ENCODE results near the gene PHPT1.

- no peak for TF ChIP-seq CTCF (conservative IDR thresholded peaks at IDR 0.05; ENCODE audit: low read depth, low read length)
- TF ChIP-seq EZH2 (IDR thresholded peaks at IDR 0.05; ENCODE audit: borderline replicate concordance, low read depth, low read length, poor library complexity, severe bottlenecking): no peak
Observed at GRCh38 chr9:136857581-136858412, 8.6 kb downstream of the PHPT1 start.
